HUES6 (cell line): ENCODE data around the gene DPP3.

Source experiments
- H3K27ac ChIP-seq: 2 replicates; pipeline ENCODE4 v1.7.0; 2013; ENCODE audit warnings: low read depth, mild to moderate bottlenecking, low read length, inconsistent platforms
- H3K27me3 ChIP-seq: 2 replicates; pipeline ENCODE4 v1.6.1; 2013; ENCODE audit warnings: low read length; ENCODE audit not compliant: control insufficient read depth, insufficient read depth
- H3K36me3 ChIP-seq: 2 replicates; pipeline ENCODE4 v1.6.1; 2013; ENCODE audit warnings: low read length; ENCODE audit not compliant: control insufficient read depth, insufficient read depth
- H3K4me1 ChIP-seq: 2 replicates; pipeline ENCODE4 v1.6.1; 2013; ENCODE audit warnings: low read length; ENCODE audit not compliant: control insufficient read depth, insufficient read depth
- H3K4me3 ChIP-seq: 2 replicates; pipeline ENCODE4 v1.5.1; 2013; ENCODE audit warnings: low read depth, low read length
- H3K9ac ChIP-seq: one replicate; pipeline ENCODE4 v1.6.1; 2013; ENCODE audit warnings: mild to moderate bottlenecking, low read length
- H3K9me3 ChIP-seq: 2 replicates; pipeline ENCODE4 v1.6.1; 2013; ENCODE audit warnings: low read depth, low read length; ENCODE audit not compliant: control insufficient read depth, insufficient read depth

The DPP3 gene

DNA sequence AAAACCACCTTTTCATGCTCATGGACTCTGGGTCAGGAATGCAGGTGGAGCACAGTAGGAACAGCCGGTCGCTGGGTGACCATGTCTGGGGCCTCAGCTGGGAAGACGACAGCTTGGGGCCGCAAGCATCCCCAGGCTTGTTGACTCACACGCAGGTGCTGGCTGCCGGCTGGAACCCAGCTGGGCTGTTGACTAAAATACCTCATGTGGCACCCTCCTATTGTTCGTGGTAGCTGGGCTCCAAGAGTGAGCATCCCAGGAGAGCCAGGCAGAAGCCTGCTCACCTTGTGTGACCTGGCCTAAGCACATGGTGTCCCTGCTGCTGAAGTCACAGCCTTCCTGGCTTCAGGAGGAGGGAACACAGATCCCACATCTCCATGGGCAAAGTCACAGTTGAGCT is 9.4 kb downstream of the DPP3 start:
- 0 out of 2 replicates have a peak, but pooled peaks cover 4% of the 10 kb centered on the region for H3K4me1 ChIP-seq
- no peak overlapping the region for H3K4me3 ChIP-seq
- H3K27ac ChIP-seq: no peak overlapping the region
- no peaks in the 10 kb centered on the region for H3K27me3 ChIP-seq
- H3K9me3 ChIP-seq: no peaks in the 10 kb centered on the region
- H3K9ac ChIP-seq: no peak overlapping the region
- H3K36me3 ChIP-seq: peaks cover 68% of the 10 kb centered on the region

DNA sequence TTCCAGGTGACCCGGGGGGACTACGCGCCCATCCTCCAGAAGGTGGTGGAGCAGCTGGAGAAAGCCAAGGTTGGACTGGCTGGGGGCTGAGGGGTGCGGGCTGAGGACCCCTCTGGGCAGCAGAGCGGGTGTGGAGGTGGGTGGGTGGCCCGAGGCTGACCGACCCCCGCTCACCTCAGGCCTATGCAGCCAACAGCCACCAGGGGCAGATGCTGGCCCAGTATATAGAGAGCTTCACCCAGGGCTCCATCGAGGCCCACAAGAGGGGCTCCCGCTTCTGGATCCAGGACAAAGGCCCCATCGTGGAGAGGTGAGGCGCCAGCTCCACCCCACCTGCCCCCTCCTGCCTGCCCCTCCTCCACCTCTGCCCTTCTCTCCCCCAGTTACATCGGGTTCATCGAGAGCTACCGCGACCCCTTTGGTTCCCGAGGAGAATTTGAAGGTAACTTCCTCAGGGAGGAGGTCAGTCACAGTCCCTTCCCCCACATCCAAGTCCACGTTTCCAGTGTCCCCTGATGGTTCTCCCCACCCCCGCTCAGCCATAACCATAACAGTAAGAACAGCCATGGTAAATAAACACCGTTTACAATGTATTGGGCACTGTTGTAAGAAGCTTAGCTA is 11.2 kb downstream of the DPP3 start:
- no peak overlapping the region for H3K4me3 ChIP-seq
- H3K27me3 ChIP-seq: no peaks in the 10 kb centered on the region
- no peaks in the 10 kb centered on the region for H3K9me3 ChIP-seq
- no peak overlapping the region for H3K27ac ChIP-seq
- peaks cover 4% of the 10 kb centered on the region; the same call in 1 of the 2 replicates for H3K4me1 ChIP-seq
- H3K36me3 ChIP-seq: peaks cover 69% of the 10 kb centered on the region
- no peak overlapping the region for H3K9ac ChIP-seq

DNA sequence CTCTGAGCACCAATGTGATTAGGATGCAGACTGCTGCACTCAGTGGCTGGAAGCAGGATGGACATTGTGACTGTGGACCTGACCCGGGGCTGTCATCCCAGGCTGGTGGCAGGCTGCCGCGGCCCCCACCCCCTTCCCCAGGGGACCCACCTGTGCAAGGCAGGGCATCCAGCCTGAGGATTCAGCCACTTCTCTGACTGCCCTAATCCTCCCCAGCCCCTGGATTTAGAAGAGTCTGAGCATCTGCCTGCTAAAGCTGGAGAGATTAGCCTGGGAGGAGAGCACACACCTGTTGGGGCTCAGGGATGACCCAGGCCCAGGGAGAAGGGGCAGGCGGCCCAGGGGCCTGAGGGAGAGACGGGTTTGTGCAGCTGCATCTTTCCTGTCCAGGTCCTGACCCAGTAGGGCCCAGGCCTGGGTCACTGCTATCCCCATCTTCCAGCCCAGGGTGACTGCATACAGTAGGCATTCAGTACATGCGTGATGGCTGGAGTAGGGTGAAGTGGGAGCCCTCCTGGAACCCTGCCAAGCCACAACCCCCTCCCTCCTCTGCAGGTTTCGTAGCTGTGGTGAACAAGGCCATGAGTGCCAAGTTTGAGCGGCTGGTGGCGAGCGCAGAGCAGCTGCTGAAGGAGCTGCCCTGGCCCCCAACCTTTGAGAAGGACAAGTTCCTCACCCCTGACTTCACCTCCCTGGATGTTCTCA is 12.1 kb downstream of the DPP3 start:
- Histone ChIP-seq H3K27ac (no peak overlapping the region), H3K4me1 (peaks cover 4% of the 10 kb centered on the region; the same call in 1 of the 2 replicates), H3K36me3 (peaks cover 69% of the 10 kb centered on the region)

DNA sequence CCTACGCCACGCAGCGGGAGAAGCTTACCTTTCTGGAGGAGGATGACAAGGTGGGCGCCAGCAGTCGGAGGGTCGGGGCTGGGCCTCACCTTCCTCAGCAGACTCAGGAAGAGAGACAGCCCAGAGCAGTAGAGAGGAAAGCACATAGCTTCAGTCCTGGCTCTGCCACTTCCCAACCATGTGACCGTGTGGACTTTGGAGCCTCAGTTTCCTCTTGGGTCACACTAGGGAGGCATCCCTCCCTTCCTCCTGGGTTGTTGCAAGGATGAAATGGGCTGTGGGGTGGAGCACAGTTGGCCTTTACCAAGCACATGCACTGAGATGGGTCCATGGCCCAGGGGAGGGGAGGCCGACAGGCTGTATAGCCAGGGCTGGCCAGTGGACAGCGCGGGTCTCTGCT is 12.9 kb downstream of the DPP3 start:
- Histone ChIP-seq H3K9me3 (no peaks in the 10 kb centered on the region), H3K9ac (no peak overlapping the region), H3K4me3 (no peak overlapping the region), H3K27me3 (no peaks in the 10 kb centered on the region), H3K4me1 (peaks cover 4% of the 10 kb centered on the region; the same call in 1 of the 2 replicates), H3K36me3 (peaks cover 65% of the 10 kb centered on the region), H3K27ac (no peak overlapping the region)

More for the DNA sequence above, 12.1 kb downstream of the DPP3 start:
- no peak overlapping the region for H3K4me3 ChIP-seq
- H3K9me3 ChIP-seq: no peaks in the 10 kb centered on the region
- H3K9ac ChIP-seq: no peak overlapping the region
- no peaks in the 10 kb centered on the region for H3K27me3 ChIP-seq

DNA sequence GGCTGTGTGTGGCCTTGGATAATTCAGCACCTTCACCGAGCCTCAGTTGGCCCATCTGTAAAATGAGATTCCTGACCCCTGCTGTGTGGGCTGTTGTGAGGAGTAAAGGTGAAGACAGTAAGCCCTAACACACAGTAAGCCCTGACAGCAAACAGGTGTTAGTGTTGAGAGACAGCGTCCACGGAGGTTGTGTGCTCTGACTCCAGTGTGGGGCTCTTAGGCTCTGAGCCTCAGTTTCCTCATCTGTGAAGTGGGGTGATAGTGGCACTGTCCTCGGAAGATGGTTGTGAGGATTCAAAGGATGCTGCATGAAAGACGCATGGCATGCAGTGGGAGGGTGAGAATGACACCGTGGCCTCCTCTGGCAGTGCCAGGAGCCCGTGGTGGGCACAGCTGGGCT is 14.2 kb downstream of the DPP3 start:
- Histone ChIP-seq H3K4me3 (no peak overlapping the region), H3K9ac (no peak overlapping the region)

DNA sequence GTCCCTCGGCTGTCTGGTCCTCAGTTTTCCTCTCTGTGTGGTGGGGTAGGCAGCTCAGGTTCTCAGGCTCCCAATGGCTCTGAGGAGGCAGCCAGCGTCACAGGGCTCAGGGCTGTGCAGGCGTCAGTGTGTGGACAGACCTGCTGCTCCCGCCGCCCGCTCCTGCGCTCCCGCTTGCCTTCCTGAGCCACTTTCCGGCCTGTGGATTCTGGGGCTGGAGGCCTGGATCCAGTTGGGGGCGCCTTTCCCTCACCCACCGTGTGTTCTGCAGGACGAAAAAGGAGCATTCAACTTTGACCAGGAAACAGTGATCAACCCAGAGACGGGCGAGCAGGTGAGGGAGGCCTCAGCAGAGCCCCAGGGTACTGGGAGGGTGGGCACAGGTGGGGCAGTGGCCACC is 14.7 kb downstream of the DPP3 start:
- Histone ChIP-seq H3K27me3 (no peaks in the 10 kb centered on the region), H3K9me3 (no peaks in the 10 kb centered on the region), H3K27ac (no peak overlapping the region), H3K4me3 (no peak overlapping the region), H3K9ac (no peak overlapping the region), H3K36me3 (peaks cover 58% of the 10 kb centered on the region), H3K4me1 (peaks cover 4% of the 10 kb centered on the region; the same call in 1 of the 2 replicates)

More for the DNA sequence above, 14.2 kb downstream of the DPP3 start:
- Histone ChIP-seq H3K27me3 (no peaks in the 10 kb centered on the region), H3K4me1 (peaks cover 4% of the 10 kb centered on the region; the same call in 1 of the 2 replicates), H3K9me3 (no peaks in the 10 kb centered on the region), H3K27ac (no peak overlapping the region), H3K36me3 (peaks cover 62% of the 10 kb centered on the region)

DNA sequence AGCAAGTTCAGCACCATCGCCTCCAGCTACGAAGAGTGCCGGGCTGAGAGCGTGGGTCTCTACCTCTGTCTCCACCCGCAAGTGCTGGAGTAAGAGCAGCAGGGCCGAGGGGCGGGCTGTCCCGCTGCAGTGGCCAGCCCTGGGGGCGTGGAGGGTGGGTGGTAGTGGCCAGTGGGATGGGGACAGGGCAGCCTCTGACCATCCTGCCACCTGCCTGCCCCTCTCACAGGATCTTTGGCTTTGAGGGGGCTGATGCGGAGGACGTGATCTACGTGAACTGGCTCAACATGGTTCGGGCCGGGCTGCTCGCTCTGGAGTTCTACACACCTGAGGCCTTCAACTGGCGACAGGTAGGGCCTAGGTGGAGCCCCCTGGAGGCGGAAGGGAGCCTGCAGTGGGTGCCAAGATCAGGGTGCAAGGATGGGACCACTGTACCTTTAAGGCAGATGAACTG is 15.2 kb downstream of the DPP3 start:
- Histone ChIP-seq H3K27ac (no peak overlapping the region), H3K9me3 (no peaks in the 10 kb centered on the region), H3K4me1 (peaks cover 4% of the 10 kb centered on the region; the same call in 1 of the 2 replicates), H3K27me3 (no peaks in the 10 kb centered on the region), H3K36me3 (peaks cover 56% of the 10 kb centered on the region), H3K9ac (no peak overlapping the region), H3K4me3 (no peak overlapping the region)

DNA sequence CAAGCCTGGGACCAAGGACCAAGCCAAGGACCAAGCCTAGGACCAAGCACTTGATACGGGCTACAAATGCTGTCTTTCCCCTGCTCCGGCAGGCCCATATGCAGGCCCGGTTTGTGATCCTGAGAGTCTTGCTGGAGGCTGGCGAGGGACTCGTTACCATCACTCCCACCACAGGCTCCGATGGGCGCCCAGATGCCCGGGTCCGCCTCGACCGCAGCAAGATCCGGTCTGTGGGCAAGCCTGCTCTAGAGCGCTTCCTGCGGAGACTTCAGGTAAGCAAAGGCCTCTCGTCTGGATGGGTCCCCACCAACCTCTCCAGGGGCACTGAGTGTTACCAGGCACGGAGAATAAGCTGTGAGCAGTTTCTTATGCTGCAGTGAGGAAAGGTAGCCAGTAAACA is 17.0 kb downstream of the DPP3 start:
- Histone ChIP-seq H3K4me1 (no peaks in the 10 kb centered on the region; the same call in 1 of the 2 replicates), H3K9me3 (no peaks in the 10 kb centered on the region), H3K4me3 (no peak overlapping the region), H3K27ac (no peak overlapping the region), H3K9ac (no peak overlapping the region), H3K36me3 (peaks cover 50% of the 10 kb centered on the region), H3K27me3 (no peaks in the 10 kb centered on the region)

DNA sequence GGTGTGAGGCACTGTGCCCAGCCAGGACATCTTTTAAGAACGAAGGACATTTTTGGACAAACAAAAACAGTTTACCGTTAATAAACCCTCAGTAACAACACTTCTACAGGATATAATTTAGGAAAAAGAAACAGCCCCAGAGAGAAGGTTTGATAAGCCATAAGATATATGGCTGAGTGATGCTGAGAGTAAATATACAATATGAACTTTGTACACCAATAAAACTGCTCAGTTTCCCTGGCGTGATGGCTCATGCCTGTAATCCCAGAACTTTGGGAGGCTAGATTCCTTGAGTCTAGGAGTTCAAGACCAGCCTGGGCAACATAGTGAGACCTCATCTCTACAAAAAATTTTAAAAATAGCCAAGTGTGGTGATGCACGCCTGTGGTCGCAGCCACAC is 18.3 kb downstream of the DPP3 start:
- Histone ChIP-seq H3K9ac (no peak overlapping the region), H3K27me3 (no peaks in the 10 kb centered on the region), H3K4me3 (no peak overlapping the region), H3K36me3 (peaks cover 37% of the 10 kb centered on the region), H3K9me3 (no peaks in the 10 kb centered on the region), H3K4me1 (no peaks in the 10 kb centered on the region; the same call in 1 of the 2 replicates), H3K27ac (no peak overlapping the region)

DNA sequence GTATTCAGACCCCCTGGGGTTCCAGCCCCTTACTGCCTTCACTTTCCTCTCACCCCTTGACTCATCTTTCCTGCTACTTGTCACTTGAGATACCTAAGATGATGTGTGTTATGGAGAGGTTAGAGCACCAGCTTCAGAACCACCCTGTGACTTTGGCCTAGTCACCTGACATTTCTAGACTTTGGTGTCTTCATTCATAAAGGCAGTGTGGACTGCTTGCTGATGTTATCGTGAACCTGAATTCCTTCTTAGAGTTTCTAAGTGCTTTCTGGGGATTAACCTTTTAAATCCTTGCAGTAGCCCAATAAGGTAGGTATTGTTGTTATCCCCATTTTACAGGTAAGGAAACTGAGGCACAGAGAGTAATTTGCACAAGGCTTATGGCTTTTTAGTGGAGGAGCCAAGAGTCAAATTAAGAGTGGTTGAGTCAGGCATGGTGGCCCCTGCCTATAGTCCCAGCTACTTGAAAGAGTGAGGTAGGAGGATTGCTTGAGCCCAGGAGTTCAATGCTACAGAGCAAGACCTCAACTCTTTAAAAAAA is 25.1 kb downstream of the DPP3 start:
- H3K27ac ChIP-seq: no peak overlapping the region
- peaks cover 31% of the 10 kb centered on the region for H3K36me3 ChIP-seq
- peaks cover 4% of the 10 kb centered on the region for H3K4me1 ChIP-seq

DNA sequence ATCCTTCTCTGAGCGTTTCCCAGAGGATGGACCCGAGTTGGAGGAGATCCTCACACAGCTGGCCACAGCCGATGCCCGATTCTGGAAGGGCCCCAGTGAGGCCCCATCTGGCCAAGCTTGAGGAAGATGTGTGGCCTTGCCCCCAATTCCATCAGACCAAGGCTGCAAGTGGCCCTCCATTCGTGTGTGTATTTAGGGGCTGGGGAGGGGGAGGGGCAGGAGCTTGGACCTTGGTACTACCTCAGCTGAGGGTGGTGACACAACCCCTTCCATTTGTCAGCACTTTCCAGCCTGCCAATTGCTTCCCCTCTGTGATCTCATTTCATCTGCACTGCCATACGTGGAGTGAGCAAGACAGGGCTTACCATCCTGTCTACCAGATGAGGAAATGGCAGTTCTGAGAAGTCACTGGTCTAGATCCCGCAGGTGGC is 28.9 kb downstream of the DPP3 start:
- peaks cover 4% of the 10 kb centered on the region for H3K4me1 ChIP-seq
- no peak overlapping the region for H3K4me3 ChIP-seq
- no peak overlapping the region for H3K27ac ChIP-seq
- no peak overlapping the region for H3K9ac ChIP-seq
- peaks cover 33% of the 10 kb centered on the region for H3K36me3 ChIP-seq
- no peaks in the 10 kb centered on the region for H3K9me3 ChIP-seq
- no peaks in the 10 kb centered on the region for H3K27me3 ChIP-seq

More for the DNA sequence above, 25.1 kb downstream of the DPP3 start:
- no peak overlapping the region for H3K4me3 ChIP-seq
- H3K9me3 ChIP-seq: no peaks in the 10 kb centered on the region
- no peaks in the 10 kb centered on the region for H3K27me3 ChIP-seq
- no peak overlapping the region for H3K9ac ChIP-seq
